Right ventricle myocardium inferior (tissue), 1 donor: ENCODE measurements around the gene HOXD8. TPM values are rescaled to one million over a fixed set of nuclear protein-coding genes. Genes with fewer than 3 reads are reported as not detected.

ENCODE experiments used
- ATAC-seq: fragments of 200-7000 bp; cut with Tn5 transposase; one replicate; pipeline ENCODE4 v1.9.1; 2020; ENCODE audit warnings: mild to moderate bottlenecking, moderate library complexity
- DNase-seq: peaks from one replicate; pipeline ENCODE4 v3.0.0; 2021; ENCODE audit errors: missing footprints
- intact Hi-C: fragments of 100-400 bp; cut with DNase I; formaldehyde crosslinking; loops from one replicate; pipeline ENCODE4 v1.11.0; 2022
- total RNA-seq: library from RNA; stranded (reverse); fragmentation: NEBNext Ultra II Directional; extraction: Animal tissue kit (Norgen Biotek cat#: 25700); gene quantifications from one replicate; pipeline ENCODE4 v1.2.1, GENCODE V29; 2021
- donor health status: DM: no; HTN: yes; CAD: no; lungs with severe emphysema.

The HOXD8 gene
- total RNA-seq, 1 donor from 2014 or later, result 0.16 TPM

GRCh38 chr2:176110415-176111308 is 18.8 kb upstream of the HOXD8 start:
- ATAC-seq (no peak), DNase-seq (no peak)
- intact Hi-C loops, result no loop called here

- intact Hi-C loops, result no loop called here
- ATAC-seq, result no peak
- DNase-seq, result no peak
These were observed 18.2 kb upstream of the HOXD8 start for GRCh38 chr2:176111309-176111663.

- ATAC-seq, result no peak
- intact Hi-C loops, result no loop called here
- DNase-seq, result no peak
These were observed 17.6 kb upstream of the HOXD8 start for GRCh38 chr2:176111846-176112374.

GRCh38 chr2:176112375-176113302 is 16.9 kb upstream of the HOXD8 start:
- DNase-seq, result no peak
- intact Hi-C loops, result no loop called here
- ATAC-seq, result no peak

GRCh38 chr2:176114120-176114929 is 15.2 kb upstream of the HOXD8 start:
- intact Hi-C loops, result no loop called here
- DNase-seq (no peak), ATAC-seq (no peak)

GRCh38 chr2:176114930-176115625 is 14.4 kb upstream of the HOXD8 start:
- no peak for ATAC-seq
- intact Hi-C loops, result no loop called here
- DNase-seq, result no peak

- intact Hi-C loops, result no loop called here
- ATAC-seq (no peak), DNase-seq (no peak)
These were observed 13.4 kb upstream of the HOXD8 start, which contains the start of gene HOXD10 for GRCh38 chr2:176115883-176116813. TSS of gene HOXD10 (plus strand) at chr2:176116778. CDS start at chr2:176116834, 56 bp downstream.

- intact Hi-C loops, result no loop called here
- DNase-seq (no peak), ATAC-seq (no peak)
These were observed 12.2 kb upstream of the HOXD8 start for GRCh38 chr2:176117162-176117822.

GRCh38 chr2:176117823-176118371 is 11.6 kb upstream of the HOXD8 start:
- DNase-seq, result no peak
- no peak for ATAC-seq
- intact Hi-C loops, result no loop called here

GRCh38 chr2:176118601-176119339 is 10.7 kb upstream of the HOXD8 start:
- DNase-seq, result no peak
- intact Hi-C loops, result no loop called here
- no peak for ATAC-seq

- intact Hi-C loops, result no loop called here
- DNase-seq, result no peak
- ATAC-seq, result no peak
These were observed 8.9 kb upstream of the HOXD8 start for GRCh38 chr2:176120364-176121189.

GRCh38 chr2:176121190-176122051 is 8.1 kb upstream of the HOXD8 start:
- ATAC-seq (no peak), DNase-seq (no peak)
- intact Hi-C loops, result no loop called here

GRCh38 chr2:176122052-176122682 is 7.3 kb upstream of the HOXD8 start:
- no peak for ATAC-seq
- intact Hi-C loops, result no loop called here
- peak; percentile 80 for DNase-seq
